Suprapubic skin (tissue), 4 donors: ENCODE results near the gene MUCL3.

Source experiments
- EP300 ChIP-seq: sonication (generic); formaldehyde crosslinking; IDR thresholded peaks from one replicate; pipeline ENCODE4 v1.6.1; 2017; ENCODE audit warnings: antibody characterized with exemption
- POLR2A ChIP-seq, 2 donors: fragments of 450-650 bp; IDR thresholded peaks; one replicate each; pipeline ENCODE4 v1.6.1; 2017; ENCODE audit warnings: antibody characterized with exemption in 2 of 2, mild to moderate bottlenecking in 2 of 2, moderate library complexity in 2 of 2
- POLR2AphosphoS5 ChIP-seq, 3 donors: sonication (generic); formaldehyde crosslinking; IDR thresholded peaks; one replicate each; pipeline ENCODE4 v1.6.1; 2017; ENCODE audit warnings: antibody characterized with exemption in 3 of 3
- TF ChIP-seq, protein P1 (sequence below), 2 donors: fragments of 200-600 bp in 1 of 2; fragments of 450-650 bp in 1 of 2; sonication (generic) in 1 of 2; IDR thresholded peaks; one replicate each; pipeline ENCODE4 v1.5.1; 2016 to 2019; ENCODE audit warnings: antibody characterized with exemption in 2 of 2, mild to moderate bottlenecking in 1 of 2, moderate library complexity in 1 of 2

DNA sequence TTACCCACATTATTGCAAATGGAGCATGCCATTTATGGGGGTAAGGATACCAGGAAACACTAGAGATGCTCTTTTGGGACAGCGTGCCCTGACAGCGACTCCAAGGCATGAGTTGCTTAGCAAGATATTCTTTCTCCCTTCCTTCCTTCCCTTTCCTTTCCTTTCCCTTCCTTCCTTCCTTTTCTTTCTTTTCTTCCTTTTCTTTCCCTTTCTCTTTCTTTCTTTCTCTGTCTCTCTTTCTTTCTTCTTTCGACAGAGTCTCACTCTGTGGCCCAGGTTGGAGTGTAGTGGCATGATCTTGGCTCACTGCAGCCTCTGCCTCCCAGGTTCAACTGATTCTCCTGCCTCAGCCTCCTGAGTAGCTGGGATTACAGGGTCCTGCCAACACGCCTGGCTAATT, 3.3 kb downstream of the MUCL3 start:
- TF ChIP-seq POLR2A (IDR thresholded peaks at IDR 0.05): no peak
- TF ChIP-seq, protein P1, sequence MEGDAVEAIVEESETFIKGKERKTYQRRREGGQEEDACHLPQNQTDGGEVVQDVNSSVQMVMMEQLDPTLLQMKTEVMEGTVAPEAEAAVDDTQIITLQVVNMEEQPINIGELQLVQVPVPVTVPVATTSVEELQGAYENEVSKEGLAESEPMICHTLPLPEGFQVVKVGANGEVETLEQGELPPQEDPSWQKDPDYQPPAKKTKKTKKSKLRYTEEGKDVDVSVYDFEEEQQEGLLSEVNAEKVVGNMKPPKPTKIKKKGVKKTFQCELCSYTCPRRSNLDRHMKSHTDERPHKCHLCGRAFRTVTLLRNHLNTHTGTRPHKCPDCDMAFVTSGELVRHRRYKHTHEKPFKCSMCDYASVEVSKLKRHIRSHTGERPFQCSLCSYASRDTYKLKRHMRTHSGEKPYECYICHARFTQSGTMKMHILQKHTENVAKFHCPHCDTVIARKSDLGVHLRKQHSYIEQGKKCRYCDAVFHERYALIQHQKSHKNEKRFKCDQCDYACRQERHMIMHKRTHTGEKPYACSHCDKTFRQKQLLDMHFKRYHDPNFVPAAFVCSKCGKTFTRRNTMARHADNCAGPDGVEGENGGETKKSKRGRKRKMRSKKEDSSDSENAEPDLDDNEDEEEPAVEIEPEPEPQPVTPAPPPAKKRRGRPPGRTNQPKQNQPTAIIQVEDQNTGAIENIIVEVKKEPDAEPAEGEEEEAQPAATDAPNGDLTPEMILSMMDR (IDR thresholded peaks at IDR 0.05): no peak
- TF ChIP-seq POLR2AphosphoS5 (IDR thresholded peaks at IDR 0.05): no peak
- TF ChIP-seq EP300: no peak
